SK-N-MC (cell line): Measurements from ENCODE around the gene MIPEP.

Experiments
- EZH2 ChIP-seq: fragments of 200-600 bp; sonication (generic); IDR thresholded peaks from one replicate; pipeline ENCODE4 v1.6.1; 2017; ENCODE audit warnings: antibody characterized with exemption
- POLR2AphosphoS5 ChIP-seq: IDR thresholded peaks from 2 replicates; pipeline ENCODE4 v1.6.1; 2012; ENCODE audit warnings: mild to moderate bottlenecking, low read depth, low read length, borderline replicate concordance

GRCh38 chr13:23822252-23822824 is 66.9 kb downstream of the MIPEP start:
- TF ChIP-seq EZH2 (no peak), POLR2AphosphoS5 (no peak)
